Panc1 (cell line): ENCODE measurements around the gene UACA. TPM values are rescaled to one million over a fixed set of nuclear protein-coding genes. Genes with fewer than 3 reads are reported as not detected.
A peak's percentile ranks its signal among the peaks of the same experiment; 100 is the strongest.

Source experiments
- ATAC-seq: fragments of 200-7000 bp; cut with Tn5 transposase; 2 replicates; pipeline ENCODE4 v1.9.1; 2020; ENCODE audit warnings: mild to moderate bottlenecking, moderate library complexity
- BruUV-seq: library from RNA; stranded (reverse); fragments of 400-500 nt; replicated peaks from 2 replicates; lab custom pipeline; 2021; lab: Mats Ljungman, UMichigan
- CTCF ChIA-PET: fragments of 300-600 bp; sonication (Branson Sonifier 250); formaldehyde crosslinking; loops from one replicate; lab custom pipeline; 2022; ENCODE audit warnings: antibody characterized with exemption; lab: Charles Lee
- POLR2A ChIA-PET: fragments of 300-600 bp; sonication (Branson Sonifier 250); formaldehyde crosslinking; loops from one replicate; lab custom pipeline; 2022; ENCODE audit warnings: antibody characterized with exemption; lab: Charles Lee
- DNase-seq: peaks from one replicate; pipeline ENCODE4 v3.0.0-alpha.2; 2010; ENCODE audit warnings: low read depth, low spot score
- H3K27ac ChIP-seq: 2 replicates; pipeline ENCODE4 v1.5.1; 2011; ENCODE audit warnings: mild to moderate bottlenecking, low read length, inconsistent platforms
- H3K27me3 ChIP-seq: fragments of 200-500 bp; sonication (Bioruptor generic); 2 replicates; pipeline ENCODE4 v1.6.0; 2014; ENCODE audit warnings: low read length, inconsistent platforms; ENCODE audit not compliant: control insufficient read depth, insufficient read depth
- H3K36me3 ChIP-seq: fragments of 200-500 bp; sonication (Bioruptor generic); 2 replicates; pipeline ENCODE4 v1.5.1; 2014; ENCODE audit warnings: inconsistent platforms, mild to moderate bottlenecking, low read length, moderate library complexity; ENCODE audit not compliant: control insufficient read depth, insufficient read depth
- H3K4me1 ChIP-seq: 2 replicates; pipeline ENCODE4 v1.5.1; 2011; ENCODE audit warnings: inconsistent platforms, mild to moderate bottlenecking, low read length, moderate library complexity; ENCODE audit not compliant: control insufficient read depth, insufficient read depth
- H3K4me3 ChIP-seq, 2 experiments: 2 replicates each; pipeline ENCODE4 v1.5.1; 2011 to 2012; ENCODE audit warnings: low read depth in 2 of 2, low read length in 2 of 2, mild to moderate bottlenecking in 2 of 2, inconsistent platforms in 1 of 2, moderate library complexity in 1 of 2
- H3K9me3 ChIP-seq: fragments of 200-500 bp; sonication (Bioruptor generic); 2 replicates; pipeline ENCODE4 v1.5.1; 2014; ENCODE audit warnings: low read depth, mild to moderate bottlenecking, inconsistent platforms, low read length, moderate library complexity; ENCODE audit not compliant: control insufficient read depth, insufficient read depth
- CTCF ChIP-seq: fragments of 450-650 bp; IDR thresholded peaks from 2 replicates; pipeline ENCODE4 v1.5.1; 2017; ENCODE audit warnings: mild to moderate bottlenecking
- POLR2AphosphoS5 ChIP-seq: IDR thresholded peaks from 2 replicates; pipeline ENCODE4 v1.6.1; 2012; ENCODE audit warnings: mild to moderate bottlenecking, low read depth, low read length, moderate library complexity
- REST ChIP-seq, 2 experiments: IDR thresholded peaks; 2 replicates each; pipeline ENCODE4 v1.6.1; 2011 to 2012; ENCODE audit warnings: low read depth in 2 of 2, control low read depth in 1 of 2, low read length in 1 of 2, mild to moderate bottlenecking in 1 of 2, moderate library complexity in 1 of 2; ENCODE audit not compliant: insufficient read depth in 1 of 2
- SIN3A ChIP-seq: IDR thresholded peaks from 2 replicates; pipeline ENCODE4 v1.6.1; 2012; ENCODE audit warnings: low read depth, mild to moderate bottlenecking, low read length, moderate library complexity, borderline replicate concordance; ENCODE audit not compliant: insufficient read depth
- TCF7L2 ChIP-seq: IDR thresholded peaks from 2 replicates; pipeline ENCODE4 v1.6.1; 2011; ENCODE audit warnings: mild to moderate bottlenecking, low read depth, low read length, inconsistent platforms
- in situ Hi-C: cut with HindIII; loops from 2 replicates; pipeline ENCODE4 v1.10.0; 2016; ENCODE audit warnings: low sequenced_read_pairs, low pct_unique_long_range_greater_than_20kb
- intact Hi-C: fragments of 100-400 bp; cut with micrococcal nuclease; formaldehyde crosslinking; loops from one replicate; pipeline ENCODE4 v1.10.0; 2022; ENCODE audit not compliant: unreplicated experiment
- total RNA-seq: library from RNA; stranded (reverse); gene quantifications from one replicate; pipeline ENCODE4 v1.2.1, GENCODE V29; 2021; ENCODE audit not compliant: unreplicated experiment

UACA gene
- total RNA-seq, 1 experiment from 2014 or later: 303 TPM

- H3K4me1 ChIP-seq: peaks cover 4% of the 10 kb centered on the region; the same call in 1 of the 2 replicates
- no TSS peak for BruUV-seq
- no peaks in the 10 kb centered on the region for H3K27me3 ChIP-seq
- intact Hi-C loops: no loop called here
- ChIA-PET POLR2A (no interaction called here), CTCF (no interaction called here)
- DNase-seq: no peak
- in situ Hi-C loops: no loop called here
- no peak overlapping the region for H3K4me3 ChIP-seq
- H3K27ac ChIP-seq: no peak overlapping the region
- H3K9me3 ChIP-seq: peaks cover 11% of the 10 kb centered on the region; the same call in 1 of the 2 replicates
- TF ChIP-seq REST (IDR thresholded peaks at IDR 0.05; ENCODE audit: insufficient read depth in 1 of 2, low read depth in 2 of 2, low read length in 1 of 2) (no peak), SIN3A (no peak), TCF7L2 (no peak), POLR2AphosphoS5 (no peak), CTCF (no peak)
- H3K36me3 ChIP-seq: no peaks in the 10 kb centered on the region
- no peak for ATAC-seq
Measured at GRCh38 chr15:70618929-70619328, 144.4 kb downstream of the UACA start.

- H3K9me3 ChIP-seq: peaks cover 10% of the 10 kb centered on the region; the same call in 1 of the 2 replicates
- CTCF ChIA-PET: no interaction called here
- no TSS peak for BruUV-seq
- DNase-seq (no peak), ATAC-seq (peak; percentile 36; the same call in 1 of the 2 replicates)
- no peaks in the 10 kb centered on the region for H3K27me3 ChIP-seq
- no peak overlapping the region for H3K4me3 ChIP-seq
- H3K27ac ChIP-seq: no peak overlapping the region
- in situ Hi-C loops: no loop called here
- H3K36me3 ChIP-seq: no peaks in the 10 kb centered on the region
- peaks cover 4% of the 10 kb centered on the region; the same call in 1 of the 2 replicates for H3K4me1 ChIP-seq
- POLR2A ChIA-PET: no interaction called here
- TF ChIP-seq POLR2AphosphoS5 (no peak), CTCF (no peak), TCF7L2 (no peak), REST (IDR thresholded peaks at IDR 0.05; ENCODE audit: insufficient read depth in 1 of 2, low read depth in 2 of 2, low read length in 1 of 2) (no peak), SIN3A (no peak)
- intact Hi-C loops: no loop called here
Measured at GRCh38 chr15:70617911-70618287, 145.5 kb downstream of the UACA start.
